Activated B cell treated with CpG ODN at 0.5 μM for 24 hours (primary cell): ENCODE measurements around the gene ARHGAP26. TPM values are rescaled to one million over a fixed set of nuclear protein-coding genes. Genes with fewer than 3 reads are reported as not detected.

Experiments used
- ATAC-seq: fragments of 200-7000 bp; cut with Tn5 transposase; one replicate; pipeline ENCODE4 v1.10.0; 2021; ENCODE audit warnings: low read depth, mild to moderate bottlenecking, moderate library complexity
- CTCF ChIA-PET: fragments of 350-600 bp; sonication (Branson Sonifier 250); formaldehyde crosslinking; loops from one replicate; lab custom pipeline; 2021; ENCODE audit warnings: antibody characterized with exemption; lab: Charles Lee
- POLR2A ChIA-PET: fragments of 350-600 bp; sonication (Branson Sonifier 250); formaldehyde crosslinking; loops from one replicate; lab custom pipeline; 2021; ENCODE audit warnings: antibody characterized with exemption; lab: Charles Lee
- DNase-seq: peaks from one replicate; pipeline ENCODE4 v3.0.0; 2022
- H3K27ac Mint-ChIP-seq: one replicate; pipeline ENCODE4 v1.8.0; 2020; ENCODE audit warnings: mixed read lengths
- H3K27me3 Mint-ChIP-seq: one replicate; pipeline ENCODE4 v1.8.0; 2021; ENCODE audit warnings: mixed read lengths
- H3K36me3 Mint-ChIP-seq: one replicate; pipeline ENCODE4 v1.8.0; 2021; ENCODE audit warnings: low read depth, mixed read lengths
- H3K4me1 Mint-ChIP-seq: one replicate; pipeline ENCODE4 v1.8.0; 2021; ENCODE audit warnings: mixed read lengths
- H3K4me3 Mint-ChIP-seq: one replicate; pipeline ENCODE4 v1.8.0; 2020; ENCODE audit warnings: mild to moderate bottlenecking, mixed read lengths
- H3K9me3 Mint-ChIP-seq: one replicate; pipeline ENCODE4 v1.8.0; 2020; ENCODE audit warnings: mixed read lengths
- CTCF ChIP-seq: fragments of 200-600 bp; IDR thresholded peaks from one replicate; pipeline ENCODE4 v1.8.0; 2022; ENCODE audit warnings: antibody characterized with exemption, mild to moderate bottlenecking
- intact Hi-C: fragments of 100-400 bp; cut with micrococcal nuclease; formaldehyde crosslinking; loops from one replicate; pipeline ENCODE4 v1.15.1; 2024
- total RNA-seq: library from RNA; stranded (reverse); gene quantifications from 2 replicates; pipeline ENCODE4 v1.2.3, GENCODE V29; 2022

ARHGAP26 gene
- total RNA-seq, 1 donor from 2014 or later, result 20.9 TPM

GRCh38 chr5:143063175-143063970 lies 293.2 kb downstream of the ARHGAP26 start:
- no peaks in the 10 kb centered on the region for H3K9me3 Mint-ChIP-seq
- H3K36me3 Mint-ChIP-seq, result peaks cover 5% of the 10 kb centered on the region
- intact Hi-C loops, result no loop called here
- no peak overlapping the region for H3K4me3 Mint-ChIP-seq
- DNase-seq (no peak), ATAC-seq (no peak)
- no peak overlapping the region for H3K27ac Mint-ChIP-seq
- CTCF ChIA-PET, result interaction anchor here (1.7 kb wide), 1 partner anchor 60 kb away, joined by 3 read pairs; no protein-coding TSS in a partner anchor
- H3K4me1 Mint-ChIP-seq, result peaks cover 21% of the 10 kb centered on the region
- TF ChIP-seq CTCF, result no peak
- POLR2A ChIA-PET, result interaction anchor here (0.6 kb wide), 1 partner anchor 328 kb away, joined by 5 read pairs; no protein-coding TSS in a partner anchor
- no peaks in the 10 kb centered on the region for H3K27me3 Mint-ChIP-seq

GRCh38 chr5:143064218-143064641 lies 294.1 kb downstream of the ARHGAP26 start:
- ATAC-seq (no peak), DNase-seq (no peak)
- no peak for TF ChIP-seq CTCF
- H3K4me1 Mint-ChIP-seq, result peaks cover 21% of the 10 kb centered on the region
- POLR2A ChIA-PET, result interaction anchor here (0.6 kb wide), 1 partner anchor 327 kb away, joined by 5 read pairs; no protein-coding TSS in a partner anchor
- CTCF ChIA-PET, result interaction anchor here (1.7 kb wide), 1 partner anchor 61 kb away, joined by 3 read pairs; no protein-coding TSS in a partner anchor
- H3K36me3 Mint-ChIP-seq, result peaks cover 4% of the 10 kb centered on the region
- no peak overlapping the region for H3K27ac Mint-ChIP-seq
- H3K9me3 Mint-ChIP-seq, result no peaks in the 10 kb centered on the region
- no peak overlapping the region for H3K4me3 Mint-ChIP-seq
- intact Hi-C loops, result no loop called here
- no peaks in the 10 kb centered on the region for H3K27me3 Mint-ChIP-seq

- POLR2A ChIA-PET, result no interaction called here
- H3K4me3 Mint-ChIP-seq, result no peak overlapping the region
- peaks cover 4% of the 10 kb centered on the region for H3K36me3 Mint-ChIP-seq
- peaks cover 21% of the 10 kb centered on the region for H3K4me1 Mint-ChIP-seq
- H3K27me3 Mint-ChIP-seq, result no peaks in the 10 kb centered on the region
- no peak overlapping the region for H3K27ac Mint-ChIP-seq
- no peak for TF ChIP-seq CTCF
- no peak for DNase-seq
- CTCF ChIA-PET, result interaction anchor here (1.7 kb wide), 1 partner anchor 62 kb away, joined by 3 read pairs; no protein-coding TSS in a partner anchor
- intact Hi-C loops, result no loop called here
- ATAC-seq, result no peak
- no peaks in the 10 kb centered on the region for H3K9me3 Mint-ChIP-seq
Measured at GRCh38 chr5:143064676-143065075, 294.5 kb downstream of the ARHGAP26 start.

- intact Hi-C loops, result no loop called here
- Mint-ChIP-seq H3K36me3 (peaks cover 4% of the 10 kb centered on the region), H3K4me3 (no peak overlapping the region)
Measured at GRCh38 chr5:143065185-143065965, 295.2 kb downstream of the ARHGAP26 start.

More at GRCh38 chr5:143065185-143065965, 295.2 kb downstream of the ARHGAP26 start:
- H3K9me3 Mint-ChIP-seq, result no peaks in the 10 kb centered on the region
- TF ChIP-seq CTCF, result no peak
- no peak for DNase-seq
- POLR2A ChIA-PET, result no interaction called here
- peaks cover 21% of the 10 kb centered on the region for H3K4me1 Mint-ChIP-seq
- H3K27me3 Mint-ChIP-seq, result no peaks in the 10 kb centered on the region
- H3K27ac Mint-ChIP-seq, result no peak overlapping the region
- CTCF ChIA-PET, result interaction anchor here (1.7 kb wide), 1 partner anchor 62 kb away, joined by 3 read pairs; no protein-coding TSS in a partner anchor
- no peak for ATAC-seq
